Activated CD8-positive, alpha-beta memory T cell treated with anti-CD3 and anti-CD28 coated beads for 24 hours (primary cell): ENCODE measurements around the gene LRP8.

ENCODE experiments used
- DNase-seq: peaks from one replicate; pipeline ENCODE4 v3.0.0-alpha.2; 2020

The LRP8 gene

DNA sequence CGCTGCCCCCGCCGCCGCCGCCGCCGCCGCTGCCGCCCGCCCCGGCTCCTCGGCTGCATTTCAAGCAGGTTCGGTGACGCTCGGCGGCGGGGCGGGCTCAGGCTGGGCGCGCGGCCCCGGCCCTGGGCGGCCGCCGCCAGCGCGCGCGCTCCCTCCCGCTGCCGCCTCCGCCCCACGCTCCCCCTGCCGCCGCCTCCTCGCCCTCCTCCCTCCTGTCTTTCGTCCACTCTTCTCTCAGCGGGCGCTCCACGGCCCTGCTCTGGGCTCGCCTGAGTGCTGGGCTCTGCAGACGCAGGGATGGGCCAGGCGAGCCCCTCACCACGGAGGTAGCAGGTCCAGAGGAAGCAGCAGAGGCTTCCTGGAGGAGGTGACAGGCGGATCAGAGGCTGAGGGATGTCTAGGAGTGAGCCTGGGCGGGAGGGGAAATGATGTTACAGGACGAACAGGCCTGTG lies at the start of gene LRP8:
TSS of gene LRP8 (minus strand) at position 62 of the 453 bp plus-strand sequence. CDS start 158 bp downstream, outside the sequence.
- peak; percentile 90 for DNase-seq

GRCh38 chr1:53377438-53377841 lies 49.6 kb upstream of the LRP8 start:
- DNase-seq, result peak; percentile 41

DNA sequence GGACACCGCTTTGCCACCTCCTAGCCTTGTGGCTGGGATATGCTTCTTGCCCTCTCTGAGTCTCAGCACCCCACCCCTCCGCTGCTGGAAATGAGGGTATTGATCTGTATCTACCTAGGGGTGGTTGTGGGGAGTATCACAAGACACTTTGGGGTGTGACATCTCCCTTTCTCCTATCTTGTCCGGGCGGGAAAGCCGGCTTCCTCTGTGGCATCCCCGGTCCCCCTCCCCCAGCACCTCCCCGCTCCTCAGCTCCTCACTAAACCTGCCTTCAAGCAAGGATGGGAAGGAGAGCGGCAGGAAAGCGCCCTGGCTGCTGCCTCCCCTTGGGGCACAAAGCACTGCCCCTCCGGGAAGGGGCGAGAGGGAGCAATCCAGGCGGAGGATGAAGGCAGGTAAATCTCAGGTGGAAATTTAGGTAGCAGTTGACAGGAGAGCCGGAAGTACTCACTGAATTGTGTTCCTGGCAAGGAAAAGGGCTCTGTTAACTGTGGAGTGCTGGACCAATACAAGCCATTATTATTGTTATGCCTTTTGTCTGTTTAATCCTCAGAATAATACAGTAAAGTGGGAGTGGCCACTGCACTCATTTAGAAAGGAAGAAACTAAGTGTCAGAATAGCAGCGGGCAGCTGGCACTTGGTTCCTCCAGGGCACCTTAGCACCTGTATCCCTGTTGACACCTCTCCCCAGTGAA lies 49.0 kb upstream of the LRP8 start:
- DNase-seq, result peak; percentile 37

DNA sequence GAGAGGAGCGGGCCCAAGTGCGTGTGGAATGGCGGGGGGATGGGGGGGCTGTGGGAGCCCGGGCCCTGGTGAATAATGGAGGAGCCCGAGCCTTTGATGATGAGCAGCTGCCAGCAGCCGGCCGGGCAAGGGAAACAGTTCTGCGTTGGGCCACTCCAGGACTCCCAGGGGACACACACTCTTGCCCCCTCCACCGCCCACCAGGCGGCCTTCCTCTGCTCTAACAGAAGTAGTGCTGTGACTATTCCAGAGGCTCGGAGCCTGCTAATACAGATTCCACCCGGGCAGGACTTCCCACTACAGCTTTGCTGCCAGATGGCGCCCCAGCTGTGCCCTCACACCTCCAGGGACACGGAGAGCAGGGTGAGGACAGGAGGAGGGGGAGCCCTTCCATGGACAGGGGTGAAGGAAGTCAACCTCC lies 48.2 kb upstream of the LRP8 start:
- peak; percentile 40 for DNase-seq

- no peak for DNase-seq
These were observed 47.6 kb upstream of the LRP8 start for GRCh38 chr1:53375440-53375839.

DNA sequence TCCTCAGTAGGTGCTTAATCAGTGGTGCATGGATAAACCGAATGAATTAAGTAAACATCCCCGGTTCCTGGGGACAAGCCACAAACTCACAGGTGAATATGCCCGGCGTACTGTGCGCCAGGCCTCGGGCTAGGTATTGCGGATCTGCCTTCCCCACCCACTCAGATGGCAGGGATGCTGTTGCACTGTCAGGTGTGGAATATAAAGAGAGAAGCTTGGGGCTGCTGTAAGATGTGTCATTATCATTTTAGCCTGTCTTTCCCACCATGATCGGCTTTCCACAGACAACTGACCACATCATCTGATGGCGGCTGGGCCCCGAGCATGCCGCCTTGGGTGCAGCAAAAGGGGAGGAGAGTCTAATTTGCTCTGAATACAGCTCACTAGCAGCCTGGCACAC lies 45.4 kb upstream of the LRP8 start:
- DNase-seq, result no peak

DNA sequence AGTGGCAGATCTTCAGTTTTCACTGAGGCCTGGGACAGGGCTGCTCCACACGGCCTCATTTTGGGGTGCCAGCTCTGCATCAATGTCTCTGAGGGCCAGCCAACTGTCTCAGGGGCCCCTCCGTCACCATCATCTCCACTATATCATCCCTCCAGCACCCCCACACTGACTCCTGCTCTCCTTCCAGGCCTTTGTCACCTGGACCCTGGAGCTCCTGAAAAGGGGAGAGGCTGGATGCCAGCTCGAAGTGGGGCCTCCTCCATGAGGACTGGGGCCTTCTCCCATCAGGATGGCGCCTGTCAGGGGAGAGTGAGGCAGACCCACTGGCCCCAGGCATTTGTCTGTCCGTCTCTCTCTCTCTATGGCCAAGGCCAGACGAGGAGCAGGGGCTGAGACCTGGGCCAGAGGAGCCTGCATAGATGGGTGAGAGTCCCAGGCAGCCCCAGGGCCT lies 44.7 kb upstream of the LRP8 start:
- peak; percentile 35 for DNase-seq

GRCh38 chr1:53371851-53372250 lies 44.0 kb upstream of the LRP8 start:
- peak; percentile 28 for DNase-seq

GRCh38 chr1:53371121-53371666 lies 43.3 kb upstream of the LRP8 start:
- DNase-seq, result peak; percentile 43

GRCh38 chr1:53370369-53370961 lies 42.6 kb upstream of the LRP8 start:
- DNase-seq, result peak; percentile 41

DNA sequence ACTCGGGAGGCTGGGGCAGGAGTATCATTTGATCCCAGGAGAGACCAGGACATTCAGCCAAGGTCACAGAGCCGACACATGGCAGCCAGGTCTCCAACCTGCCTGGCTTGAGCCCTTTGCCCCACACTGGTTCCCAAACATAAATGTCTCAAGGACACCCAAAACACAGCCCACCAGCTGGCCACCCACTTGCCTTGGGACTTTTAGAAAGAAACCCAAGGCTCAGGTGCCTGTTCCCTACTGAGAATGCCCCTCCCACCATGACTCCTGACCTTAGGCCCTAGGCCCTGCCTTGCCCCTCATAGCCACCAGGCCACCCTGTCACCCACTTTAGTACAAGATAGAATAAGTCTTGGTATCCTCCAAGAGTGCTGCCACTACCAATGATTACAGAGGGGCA lies 41.9 kb upstream of the LRP8 start:
- DNase-seq, result peak; percentile 30

DNA sequence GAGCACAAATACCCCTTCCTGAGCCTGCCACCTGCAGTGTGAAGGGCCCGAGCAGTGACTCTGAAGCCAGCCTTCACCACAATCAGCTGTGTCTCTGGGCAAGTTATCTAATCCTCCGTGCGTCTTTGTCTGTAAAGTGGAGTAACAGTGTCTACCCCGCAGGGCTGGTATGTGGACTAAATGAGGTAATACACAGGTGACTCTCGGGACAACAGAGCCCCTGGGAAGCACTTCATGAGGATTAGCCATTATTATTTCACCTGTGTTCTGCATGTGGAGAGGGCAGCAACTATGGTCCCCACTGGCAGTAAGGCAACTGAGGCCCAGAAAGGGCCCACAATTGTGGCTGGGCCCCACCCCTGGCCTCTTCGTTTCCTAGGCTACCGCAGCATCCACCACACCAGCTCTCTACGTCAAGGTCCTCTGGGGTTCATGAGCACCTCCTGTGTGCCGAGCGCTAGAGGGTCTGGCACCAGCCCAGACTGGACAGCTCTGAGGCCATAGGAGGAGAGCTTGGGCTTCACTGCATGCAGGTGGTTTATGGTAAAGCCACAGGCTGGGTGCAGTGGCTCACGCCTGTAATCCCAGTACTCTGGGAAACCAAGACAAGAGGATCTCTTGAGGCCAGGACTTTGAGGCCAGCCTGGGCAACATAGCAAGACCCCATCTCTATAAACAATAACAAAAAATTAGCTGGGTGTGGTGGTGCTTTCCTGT lies 41.3 kb upstream of the LRP8 start:
- peak; percentile 54 for DNase-seq

- DNase-seq, result peak; percentile 66
These were observed 40.6 kb upstream of the LRP8 start for GRCh38 chr1:53368314-53369033.

GRCh38 chr1:53367503-53368313 lies 39.8 kb upstream of the LRP8 start:
- peak; percentile 57 for DNase-seq

- DNase-seq, result peak; percentile 58
These were observed 39.1 kb upstream of the LRP8 start for GRCh38 chr1:53366901-53367502.

DNA sequence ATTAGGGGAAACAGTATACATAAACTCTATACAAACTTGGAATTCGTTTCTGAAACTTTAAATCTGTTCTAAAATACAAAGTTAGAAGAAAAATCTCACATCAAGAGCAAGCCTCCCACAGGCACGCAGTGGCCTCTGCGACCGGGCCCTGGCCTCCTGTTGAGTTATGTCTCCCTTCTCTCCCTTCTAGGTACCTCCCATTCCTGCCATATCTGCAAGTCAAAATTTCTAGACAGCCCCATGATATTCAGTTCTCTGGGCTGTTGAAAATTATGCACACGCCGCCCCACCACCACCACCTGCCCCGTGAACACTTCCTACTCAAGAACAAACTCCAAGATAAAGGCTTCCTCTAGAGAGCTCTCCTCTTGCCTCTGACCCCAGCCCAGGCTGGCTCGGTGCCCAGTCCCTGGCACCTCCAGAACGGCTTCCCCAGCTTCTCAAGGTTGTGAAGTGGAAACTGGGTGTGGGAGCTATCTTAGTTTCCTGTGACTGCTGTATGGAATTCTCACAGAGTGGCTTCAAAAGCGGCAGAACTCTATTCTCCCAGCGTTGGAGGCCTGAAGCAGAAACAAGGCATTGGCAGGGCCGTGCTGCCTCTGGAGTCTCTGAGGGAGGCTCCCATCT lies 37.7 kb upstream of the LRP8 start:
- DNase-seq, result peak; percentile 19

DNA sequence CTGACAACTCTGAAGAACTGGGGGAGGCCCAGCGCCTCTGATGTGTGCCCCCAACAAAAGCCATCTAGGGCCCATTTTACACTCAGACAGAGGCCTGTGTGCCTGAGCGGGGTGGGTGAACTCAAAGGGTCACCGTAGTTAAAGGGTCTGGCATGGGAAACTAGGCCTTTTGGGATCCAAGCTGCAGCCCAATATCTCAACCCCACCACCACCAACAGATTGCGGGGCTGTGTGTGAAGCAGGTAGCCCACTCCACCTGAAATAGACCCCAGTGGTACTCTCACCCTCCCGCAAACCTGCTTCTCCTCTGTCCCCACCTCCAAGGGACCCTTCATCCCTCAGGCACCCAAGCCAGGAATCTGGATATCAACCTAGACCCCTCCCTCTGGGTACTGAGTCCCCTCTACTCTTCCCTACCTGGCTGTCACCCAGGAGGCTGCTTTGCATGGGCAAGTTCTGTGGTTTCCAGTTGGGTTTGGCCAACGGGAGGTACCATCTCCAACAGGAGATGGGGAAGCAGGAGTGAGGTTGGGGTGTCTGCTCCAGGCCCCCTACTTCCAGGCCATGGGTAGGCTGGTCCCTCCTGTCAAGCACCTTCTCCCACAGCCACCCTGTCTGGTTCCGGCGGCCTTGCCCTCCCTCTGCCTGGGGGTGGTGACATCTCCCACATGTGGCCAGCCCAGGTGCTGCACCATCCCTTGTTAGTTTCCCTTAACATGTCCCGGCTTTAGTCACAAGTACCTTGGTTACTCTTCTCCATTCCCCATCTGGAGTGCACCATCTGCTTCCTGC lies 35.2 kb upstream of the LRP8 start:
- DNase-seq, result peak; percentile 46

DNA sequence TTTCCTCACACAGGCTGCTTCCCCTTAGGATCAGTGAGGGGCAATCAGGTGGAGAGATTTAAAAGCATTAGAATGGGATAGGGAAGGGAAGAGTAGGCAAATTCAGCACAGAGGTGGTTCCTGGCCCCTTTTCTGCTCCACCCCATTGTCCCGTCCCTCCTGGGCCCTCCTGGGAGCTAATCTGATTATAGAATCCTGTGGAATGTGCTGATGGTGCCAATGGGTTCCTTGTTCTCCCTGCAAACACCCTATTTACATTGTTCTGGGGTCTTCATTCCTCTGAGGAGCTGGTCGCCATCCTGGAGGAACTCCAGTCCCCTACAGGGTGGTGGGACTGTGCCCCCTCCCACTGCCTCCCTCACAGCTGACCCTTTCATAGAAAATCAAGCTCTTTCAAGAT lies 34.4 kb upstream of the LRP8 start:
- DNase-seq, result peak; percentile 38

GRCh38 chr1:53361541-53361961 lies 33.7 kb upstream of the LRP8 start:
- DNase-seq, result peak; percentile 38

DNA sequence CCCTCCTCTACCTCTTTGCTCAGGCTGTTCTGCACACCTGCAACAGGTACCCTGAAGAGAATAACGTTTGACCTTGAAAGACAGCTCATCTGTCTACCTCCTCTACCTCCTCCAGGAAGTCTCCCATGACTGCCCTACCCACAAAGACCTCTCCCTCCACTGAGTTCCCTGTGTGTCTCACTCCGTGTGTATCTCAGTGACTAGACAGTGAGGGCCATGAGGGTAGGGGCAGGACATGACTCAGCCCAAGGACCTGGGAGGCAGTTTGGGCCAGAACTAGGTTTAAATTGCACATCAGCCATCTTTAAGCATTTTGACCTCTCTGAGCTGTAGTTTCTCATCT lies 32.0 kb upstream of the LRP8 start:
- peak; percentile 26 for DNase-seq
